HEK293 (cell line): ENCODE measurements around the gene TLR5.

Experiments used
- ATF2 ChIP-seq: fragments of 450-650 bp; formaldehyde crosslinking; IDR thresholded peaks from 2 replicates; pipeline ENCODE4 v1.5.1; 2016; ENCODE audit warnings: missing biosample characterization, missing genetic modification characterization, low read depth
- KLF17 ChIP-seq: fragments of 450-650 bp; formaldehyde crosslinking; IDR thresholded peaks from 2 replicates; pipeline ENCODE4 v1.5.1; 2016; ENCODE audit warnings: missing biosample characterization, missing genetic modification characterization
- PRDM10 ChIP-seq: fragments of 450-650 bp; formaldehyde crosslinking; IDR thresholded peaks from 2 replicates; pipeline ENCODE4 v1.5.1; 2016; ENCODE audit warnings: missing biosample characterization, missing genetic modification characterization
- SP7 ChIP-seq: fragments of 450-650 bp; formaldehyde crosslinking; IDR thresholded peaks from 2 replicates; pipeline ENCODE4 v1.5.1; 2016; ENCODE audit warnings: missing biosample characterization, missing genetic modification characterization
- TCF7L2 ChIP-seq: IDR thresholded peaks from 2 replicates; pipeline ENCODE4 v1.6.1; 2011; ENCODE audit warnings: low read depth, mild to moderate bottlenecking, inconsistent platforms, low read length, moderate library complexity, borderline replicate concordance
- TRIM28 ChIP-seq: IDR thresholded peaks from 2 replicates; pipeline ENCODE4 v1.6.1; 2011; ENCODE audit warnings: low read length, control low read depth, borderline replicate concordance
- WT1 ChIP-seq: fragments of 450-650 bp; formaldehyde crosslinking; IDR thresholded peaks from 2 replicates; pipeline ENCODE4 v1.5.1; 2016; ENCODE audit warnings: missing biosample characterization, missing genetic modification characterization
- ZBTB10 ChIP-seq: fragments of 450-650 bp; formaldehyde crosslinking; IDR thresholded peaks from 2 replicates; pipeline ENCODE4 v1.5.1; 2016; ENCODE audit warnings: missing biosample characterization, missing genetic modification characterization
- ZBTB17 ChIP-seq: fragments of 450-650 bp; formaldehyde crosslinking; IDR thresholded peaks from 2 replicates; pipeline ENCODE4 v1.5.1; 2016; ENCODE audit warnings: missing biosample characterization, missing genetic modification characterization
- ZEB2 ChIP-seq: fragments of 450-650 bp; formaldehyde crosslinking; IDR thresholded peaks from 2 replicates; pipeline ENCODE4 v1.5.1; 2016; ENCODE audit warnings: missing biosample characterization, missing genetic modification characterization
- ZFP69B ChIP-seq: fragments of 450-650 bp; formaldehyde crosslinking; IDR thresholded peaks from 2 replicates; pipeline ENCODE4 v1.5.1; 2016; ENCODE audit warnings: missing biosample characterization, missing genetic modification characterization
- ZNF138 ChIP-seq: fragments of 450-650 bp; formaldehyde crosslinking; IDR thresholded peaks from 2 replicates; pipeline ENCODE4 v1.5.1; 2016; ENCODE audit warnings: missing biosample characterization, missing genetic modification characterization, borderline replicate concordance
- ZNF146 ChIP-seq: fragments of 450-650 bp; formaldehyde crosslinking; IDR thresholded peaks from 2 replicates; pipeline ENCODE4 v1.5.1; 2016; ENCODE audit warnings: missing biosample characterization, missing genetic modification characterization
- ZNF623 ChIP-seq: fragments of 450-650 bp; formaldehyde crosslinking; IDR thresholded peaks from 2 replicates; pipeline ENCODE4 v1.5.1; 2016; ENCODE audit warnings: missing biosample characterization, missing genetic modification characterization
- ZNF629 ChIP-seq: fragments of 450-650 bp; formaldehyde crosslinking; IDR thresholded peaks from 2 replicates; pipeline ENCODE4 v1.5.1; 2017; ENCODE audit warnings: missing biosample characterization, missing genetic modification characterization
- ZNF660 ChIP-seq: fragments of 450-650 bp; IDR thresholded peaks from 2 replicates; pipeline ENCODE4 v1.5.1; 2018; ENCODE audit warnings: missing biosample characterization, mild to moderate bottlenecking, missing genetic modification characterization
- ZSCAN5A ChIP-seq: fragments of 450-650 bp; formaldehyde crosslinking; IDR thresholded peaks from 2 replicates; pipeline ENCODE4 v1.5.1; 2016; ENCODE audit warnings: missing biosample characterization, missing genetic modification characterization
- ZXDB ChIP-seq: fragments of 450-650 bp; formaldehyde crosslinking; IDR thresholded peaks from 2 replicates; pipeline ENCODE4 v1.5.1; 2016; ENCODE audit warnings: missing biosample characterization, missing genetic modification characterization
- TF ChIP-seq, protein P1 (sequence below): fragments of 450-650 bp; formaldehyde crosslinking; IDR thresholded peaks from 2 replicates; pipeline ENCODE4 v1.5.1; 2017; ENCODE audit warnings: missing biosample characterization, missing genetic modification characterization
- TF ChIP-seq, protein P2 (sequence below): fragments of 450-650 bp; formaldehyde crosslinking; IDR thresholded peaks from 2 replicates; pipeline ENCODE4 v1.5.1; 2016; ENCODE audit warnings: missing biosample characterization, missing genetic modification characterization
- TF ChIP-seq, protein P3 (sequence below): fragments of 450-650 bp; formaldehyde crosslinking; IDR thresholded peaks from 2 replicates; pipeline ENCODE4 v1.5.1; 2016; ENCODE audit warnings: missing biosample characterization, missing genetic modification characterization

TLR5 gene

GRCh38 chr1:223102797-223103533 lies 40.1 kb downstream of the TLR5 start (continued):
- TF ChIP-seq, protein P1, sequence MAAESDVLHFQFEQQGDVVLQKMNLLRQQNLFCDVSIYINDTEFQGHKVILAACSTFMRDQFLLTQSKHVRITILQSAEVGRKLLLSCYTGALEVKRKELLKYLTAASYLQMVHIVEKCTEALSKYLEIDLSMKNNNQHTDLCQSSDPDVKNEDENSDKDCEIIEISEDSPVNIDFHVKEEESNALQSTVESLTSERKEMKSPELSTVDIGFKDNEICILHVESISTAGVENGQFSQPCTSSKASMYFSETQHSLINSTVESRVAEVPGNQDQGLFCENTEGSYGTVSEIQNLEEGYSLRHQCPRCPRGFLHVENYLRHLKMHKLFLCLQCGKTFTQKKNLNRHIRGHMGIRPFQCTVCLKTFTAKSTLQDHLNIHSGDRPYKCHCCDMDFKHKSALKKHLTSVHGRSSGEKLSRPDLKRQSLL (tag by site-specific recombination) = no peak
- TF ChIP-seq ZNF629 (tag by site-specific recombination) (peak; percentile 94), TCF7L2 (no peak), ZNF146 (tag by site-specific recombination) (no peak), ZNF660 (peak; percentile 68), TRIM28 (peak; percentile 94), SP7 (tag by site-specific recombination) (peak; percentile 71; the same call in 1 of the 2 replicates), ZFP69B (peak; percentile 97), ZNF623 (tag by site-specific recombination) (peak; percentile 69), KLF17 (tag by site-specific recombination) (0 out of 2 replicates have a peak, but pooled peaks have one; percentile 20), ZBTB17 (tag by site-specific recombination) (peak; percentile 74), ZBTB10 (tag by site-specific recombination) (no peak), PRDM10 (tag by site-specific recombination) (peak; percentile 65), ZSCAN5A (no peak), WT1 (tag by site-specific recombination) (peak; percentile 34; the same call in 1 of the 2 replicates), ZXDB (tag by site-specific recombination) (peak; percentile 74), ATF2 (tag by site-specific recombination) (peak; percentile 97), ZNF138 (no peak), ZEB2 (tag by site-specific recombination) (0 out of 2 replicates have a peak, but pooled peaks have one; percentile 23)
- TF ChIP-seq, protein P2, sequence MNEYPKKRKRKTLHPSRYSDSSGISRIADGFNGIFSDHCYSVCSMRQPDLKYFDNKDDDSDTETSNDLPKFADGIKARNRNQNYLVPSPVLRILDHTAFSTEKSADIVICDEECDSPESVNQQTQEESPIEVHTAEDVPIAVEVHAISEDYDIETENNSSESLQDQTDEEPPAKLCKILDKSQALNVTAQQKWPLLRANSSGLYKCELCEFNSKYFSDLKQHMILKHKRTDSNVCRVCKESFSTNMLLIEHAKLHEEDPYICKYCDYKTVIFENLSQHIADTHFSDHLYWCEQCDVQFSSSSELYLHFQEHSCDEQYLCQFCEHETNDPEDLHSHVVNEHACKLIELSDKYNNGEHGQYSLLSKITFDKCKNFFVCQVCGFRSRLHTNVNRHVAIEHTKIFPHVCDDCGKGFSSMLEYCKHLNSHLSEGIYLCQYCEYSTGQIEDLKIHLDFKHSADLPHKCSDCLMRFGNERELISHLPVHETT = 0 out of 2 replicates have a peak, but pooled peaks have one; percentile 44
- TF ChIP-seq, protein P3, sequence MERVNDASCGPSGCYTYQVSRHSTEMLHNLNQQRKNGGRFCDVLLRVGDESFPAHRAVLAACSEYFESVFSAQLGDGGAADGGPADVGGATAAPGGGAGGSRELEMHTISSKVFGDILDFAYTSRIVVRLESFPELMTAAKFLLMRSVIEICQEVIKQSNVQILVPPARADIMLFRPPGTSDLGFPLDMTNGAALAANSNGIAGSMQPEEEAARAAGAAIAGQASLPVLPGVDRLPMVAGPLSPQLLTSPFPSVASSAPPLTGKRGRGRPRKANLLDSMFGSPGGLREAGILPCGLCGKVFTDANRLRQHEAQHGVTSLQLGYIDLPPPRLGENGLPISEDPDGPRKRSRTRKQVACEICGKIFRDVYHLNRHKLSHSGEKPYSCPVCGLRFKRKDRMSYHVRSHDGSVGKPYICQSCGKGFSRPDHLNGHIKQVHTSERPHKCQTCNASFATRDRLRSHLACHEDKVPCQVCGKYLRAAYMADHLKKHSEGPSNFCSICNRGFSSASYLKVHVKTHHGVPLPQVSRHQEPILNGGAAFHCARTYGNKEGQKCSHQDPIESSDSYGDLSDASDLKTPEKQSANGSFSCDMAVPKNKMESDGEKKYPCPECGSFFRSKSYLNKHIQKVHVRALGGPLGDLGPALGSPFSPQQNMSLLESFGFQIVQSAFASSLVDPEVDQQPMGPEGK (tag by site-specific recombination) = peak; percentile 89
